ENCODE results near the gene MRPL54. TPM values are rescaled to one million over a fixed set of nuclear protein-coding genes. Genes with fewer than 3 reads are reported as not detected.

The MRPL54 gene
- total and polyA plus RNA-seq, 2 experiments from 2014 or later, result 29.7 to 89.9 TPM

DNA sequence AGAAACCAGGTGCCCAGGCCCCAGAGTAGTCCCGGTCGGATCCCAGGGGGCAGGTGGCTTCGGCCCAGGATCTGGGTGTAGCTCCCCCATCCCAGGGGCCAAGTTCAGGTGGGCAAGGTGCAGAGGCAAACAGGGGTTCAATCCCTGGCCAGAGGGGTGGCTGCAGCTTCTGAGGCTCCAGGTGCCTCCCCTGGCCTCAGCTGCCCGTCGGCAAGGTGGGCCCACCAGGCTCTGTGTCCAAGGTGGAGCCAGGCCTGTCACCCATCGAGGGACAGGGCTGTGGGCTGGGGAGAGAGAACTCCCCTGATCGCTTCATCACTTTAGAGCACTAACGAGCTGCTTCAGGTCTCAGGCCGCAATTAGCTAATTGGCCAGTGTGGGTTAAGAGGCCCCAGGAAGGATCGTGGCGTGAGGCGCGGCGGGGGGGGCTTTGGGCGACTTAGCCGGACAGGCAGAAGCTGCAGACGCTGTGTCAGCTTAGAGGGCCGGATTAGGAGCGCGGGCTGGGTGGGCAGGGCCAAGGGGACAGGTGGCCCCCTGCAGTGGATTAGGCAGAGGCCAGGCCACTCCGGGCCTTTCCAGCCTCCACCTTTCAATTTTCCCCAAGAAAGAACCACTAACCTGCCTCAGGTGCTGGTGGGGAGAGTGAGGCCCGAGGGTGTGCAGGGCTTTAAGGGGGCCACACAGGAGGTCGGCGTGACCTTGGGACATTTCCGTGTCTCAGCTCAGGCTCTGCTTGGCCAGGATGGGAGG lies 12.3 kb downstream of the MRPL54 start (continued):
- TF ChIP-seq EZH2phosphoT487 (IDR thresholded peaks at IDR 0.05; ENCODE audit: unreplicated experiment) (no peak), JUNB (IDR thresholded peaks at IDR 0.05; ENCODE audit: unreplicated experiment) (no peak), ZNF331 (CRISPR knock-in tag; IDR thresholded peaks at IDR 0.05; ENCODE audit: low read depth) (no peak), NANOG (IDR thresholded peaks at IDR 0.05; ENCODE audit: borderline replicate concordance) (no peak), CREB1 (CRISPR knock-in tag; IDR thresholded peaks at IDR 0.05; ENCODE audit: low read depth) (no peak)
- TF ChIP-seq, protein P1, sequence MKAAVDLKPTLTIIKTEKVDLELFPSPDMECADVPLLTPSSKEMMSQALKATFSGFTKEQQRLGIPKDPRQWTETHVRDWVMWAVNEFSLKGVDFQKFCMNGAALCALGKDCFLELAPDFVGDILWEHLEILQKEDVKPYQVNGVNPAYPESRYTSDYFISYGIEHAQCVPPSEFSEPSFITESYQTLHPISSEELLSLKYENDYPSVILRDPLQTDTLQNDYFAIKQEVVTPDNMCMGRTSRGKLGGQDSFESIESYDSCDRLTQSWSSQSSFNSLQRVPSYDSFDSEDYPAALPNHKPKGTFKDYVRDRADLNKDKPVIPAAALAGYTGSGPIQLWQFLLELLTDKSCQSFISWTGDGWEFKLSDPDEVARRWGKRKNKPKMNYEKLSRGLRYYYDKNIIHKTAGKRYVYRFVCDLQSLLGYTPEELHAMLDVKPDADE (IDR thresholded peaks at IDR 0.05), result no peak

DNA sequence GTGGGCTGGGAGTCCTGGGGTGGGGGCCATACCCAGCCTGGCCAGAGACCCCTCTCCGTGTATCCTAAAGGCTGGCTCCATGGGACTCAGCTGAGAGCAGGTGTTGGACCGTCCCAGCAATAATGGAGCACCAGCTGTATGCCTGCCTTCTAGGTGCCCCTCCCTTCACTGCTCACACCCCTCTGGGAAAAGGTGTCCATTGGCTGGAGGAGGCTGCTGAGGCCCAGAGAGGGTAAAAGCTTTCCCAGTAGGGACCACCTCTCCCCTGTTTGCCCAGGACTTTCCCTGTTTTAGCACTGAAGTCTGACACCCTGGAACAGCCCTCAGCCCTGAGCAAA lies 12.9 kb downstream of the MRPL54 start:
- Mint-ChIP-seq H3K4me1 (peaks cover 8% of the 10 kb centered on the region), H3K27ac (no peak overlapping the region), H3K27me3 (ENCODE audit: insufficient read depth, low read depth, poor library complexity) (peaks cover 5% of the 10 kb centered on the region), H3K9me3 (peaks cover 6% of the 10 kb centered on the region; the same call in 1 of the 3 replicates), H3K36me3 (ENCODE audit: low read depth) (no peaks in the 10 kb centered on the region), H3K4me3 (no peak overlapping the region)
- Histone ChIP-seq H3K79me2 (replicated peaks; ENCODE audit: insufficient read depth) (no peaks in the 10 kb centered on the region), H3K27ac (ENCODE audit: low read depth) (no peak overlapping the region), H3K4me3 (no peak overlapping the region), H2AFZ (no peak overlapping the region), H3K4me2 (no peak overlapping the region), H3F3A (replicated peaks; ENCODE audit: low read depth) (no peaks in the 10 kb centered on the region), H3K27me3 (ENCODE audit: insufficient read depth) (no peaks in the 10 kb centered on the region), H3K9me2 (ENCODE audit: insufficient read depth) (no peaks in the 10 kb centered on the region), H4K20me1 (replicated peaks; ENCODE audit: insufficient read depth) (no peaks in the 10 kb centered on the region), H3K4me1 (ENCODE audit: insufficient read depth) (no peaks in the 10 kb centered on the region), H3K36me3 (ENCODE audit: insufficient read depth) (no peaks in the 10 kb centered on the region)
- ATAC-seq, result no peak
- no peak for DNase-seq (ENCODE audit: low spot score)
- TF ChIP-seq, protein P2, sequence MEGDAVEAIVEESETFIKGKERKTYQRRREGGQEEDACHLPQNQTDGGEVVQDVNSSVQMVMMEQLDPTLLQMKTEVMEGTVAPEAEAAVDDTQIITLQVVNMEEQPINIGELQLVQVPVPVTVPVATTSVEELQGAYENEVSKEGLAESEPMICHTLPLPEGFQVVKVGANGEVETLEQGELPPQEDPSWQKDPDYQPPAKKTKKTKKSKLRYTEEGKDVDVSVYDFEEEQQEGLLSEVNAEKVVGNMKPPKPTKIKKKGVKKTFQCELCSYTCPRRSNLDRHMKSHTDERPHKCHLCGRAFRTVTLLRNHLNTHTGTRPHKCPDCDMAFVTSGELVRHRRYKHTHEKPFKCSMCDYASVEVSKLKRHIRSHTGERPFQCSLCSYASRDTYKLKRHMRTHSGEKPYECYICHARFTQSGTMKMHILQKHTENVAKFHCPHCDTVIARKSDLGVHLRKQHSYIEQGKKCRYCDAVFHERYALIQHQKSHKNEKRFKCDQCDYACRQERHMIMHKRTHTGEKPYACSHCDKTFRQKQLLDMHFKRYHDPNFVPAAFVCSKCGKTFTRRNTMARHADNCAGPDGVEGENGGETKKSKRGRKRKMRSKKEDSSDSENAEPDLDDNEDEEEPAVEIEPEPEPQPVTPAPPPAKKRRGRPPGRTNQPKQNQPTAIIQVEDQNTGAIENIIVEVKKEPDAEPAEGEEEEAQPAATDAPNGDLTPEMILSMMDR (conservative IDR thresholded peaks at IDR 0.05; ENCODE audit: low read depth in 2 of 2), result no peak
- TF ChIP-seq CREB1 (CRISPR knock-in tag; IDR thresholded peaks at IDR 0.05; ENCODE audit: low read depth), result no peak
- TF ChIP-seq, protein P1 (IDR thresholded peaks at IDR 0.05), result no peak
- no peak for TF ChIP-seq EZH2phosphoT487 (IDR thresholded peaks at IDR 0.05; ENCODE audit: unreplicated experiment)
- TF ChIP-seq, protein P3, sequence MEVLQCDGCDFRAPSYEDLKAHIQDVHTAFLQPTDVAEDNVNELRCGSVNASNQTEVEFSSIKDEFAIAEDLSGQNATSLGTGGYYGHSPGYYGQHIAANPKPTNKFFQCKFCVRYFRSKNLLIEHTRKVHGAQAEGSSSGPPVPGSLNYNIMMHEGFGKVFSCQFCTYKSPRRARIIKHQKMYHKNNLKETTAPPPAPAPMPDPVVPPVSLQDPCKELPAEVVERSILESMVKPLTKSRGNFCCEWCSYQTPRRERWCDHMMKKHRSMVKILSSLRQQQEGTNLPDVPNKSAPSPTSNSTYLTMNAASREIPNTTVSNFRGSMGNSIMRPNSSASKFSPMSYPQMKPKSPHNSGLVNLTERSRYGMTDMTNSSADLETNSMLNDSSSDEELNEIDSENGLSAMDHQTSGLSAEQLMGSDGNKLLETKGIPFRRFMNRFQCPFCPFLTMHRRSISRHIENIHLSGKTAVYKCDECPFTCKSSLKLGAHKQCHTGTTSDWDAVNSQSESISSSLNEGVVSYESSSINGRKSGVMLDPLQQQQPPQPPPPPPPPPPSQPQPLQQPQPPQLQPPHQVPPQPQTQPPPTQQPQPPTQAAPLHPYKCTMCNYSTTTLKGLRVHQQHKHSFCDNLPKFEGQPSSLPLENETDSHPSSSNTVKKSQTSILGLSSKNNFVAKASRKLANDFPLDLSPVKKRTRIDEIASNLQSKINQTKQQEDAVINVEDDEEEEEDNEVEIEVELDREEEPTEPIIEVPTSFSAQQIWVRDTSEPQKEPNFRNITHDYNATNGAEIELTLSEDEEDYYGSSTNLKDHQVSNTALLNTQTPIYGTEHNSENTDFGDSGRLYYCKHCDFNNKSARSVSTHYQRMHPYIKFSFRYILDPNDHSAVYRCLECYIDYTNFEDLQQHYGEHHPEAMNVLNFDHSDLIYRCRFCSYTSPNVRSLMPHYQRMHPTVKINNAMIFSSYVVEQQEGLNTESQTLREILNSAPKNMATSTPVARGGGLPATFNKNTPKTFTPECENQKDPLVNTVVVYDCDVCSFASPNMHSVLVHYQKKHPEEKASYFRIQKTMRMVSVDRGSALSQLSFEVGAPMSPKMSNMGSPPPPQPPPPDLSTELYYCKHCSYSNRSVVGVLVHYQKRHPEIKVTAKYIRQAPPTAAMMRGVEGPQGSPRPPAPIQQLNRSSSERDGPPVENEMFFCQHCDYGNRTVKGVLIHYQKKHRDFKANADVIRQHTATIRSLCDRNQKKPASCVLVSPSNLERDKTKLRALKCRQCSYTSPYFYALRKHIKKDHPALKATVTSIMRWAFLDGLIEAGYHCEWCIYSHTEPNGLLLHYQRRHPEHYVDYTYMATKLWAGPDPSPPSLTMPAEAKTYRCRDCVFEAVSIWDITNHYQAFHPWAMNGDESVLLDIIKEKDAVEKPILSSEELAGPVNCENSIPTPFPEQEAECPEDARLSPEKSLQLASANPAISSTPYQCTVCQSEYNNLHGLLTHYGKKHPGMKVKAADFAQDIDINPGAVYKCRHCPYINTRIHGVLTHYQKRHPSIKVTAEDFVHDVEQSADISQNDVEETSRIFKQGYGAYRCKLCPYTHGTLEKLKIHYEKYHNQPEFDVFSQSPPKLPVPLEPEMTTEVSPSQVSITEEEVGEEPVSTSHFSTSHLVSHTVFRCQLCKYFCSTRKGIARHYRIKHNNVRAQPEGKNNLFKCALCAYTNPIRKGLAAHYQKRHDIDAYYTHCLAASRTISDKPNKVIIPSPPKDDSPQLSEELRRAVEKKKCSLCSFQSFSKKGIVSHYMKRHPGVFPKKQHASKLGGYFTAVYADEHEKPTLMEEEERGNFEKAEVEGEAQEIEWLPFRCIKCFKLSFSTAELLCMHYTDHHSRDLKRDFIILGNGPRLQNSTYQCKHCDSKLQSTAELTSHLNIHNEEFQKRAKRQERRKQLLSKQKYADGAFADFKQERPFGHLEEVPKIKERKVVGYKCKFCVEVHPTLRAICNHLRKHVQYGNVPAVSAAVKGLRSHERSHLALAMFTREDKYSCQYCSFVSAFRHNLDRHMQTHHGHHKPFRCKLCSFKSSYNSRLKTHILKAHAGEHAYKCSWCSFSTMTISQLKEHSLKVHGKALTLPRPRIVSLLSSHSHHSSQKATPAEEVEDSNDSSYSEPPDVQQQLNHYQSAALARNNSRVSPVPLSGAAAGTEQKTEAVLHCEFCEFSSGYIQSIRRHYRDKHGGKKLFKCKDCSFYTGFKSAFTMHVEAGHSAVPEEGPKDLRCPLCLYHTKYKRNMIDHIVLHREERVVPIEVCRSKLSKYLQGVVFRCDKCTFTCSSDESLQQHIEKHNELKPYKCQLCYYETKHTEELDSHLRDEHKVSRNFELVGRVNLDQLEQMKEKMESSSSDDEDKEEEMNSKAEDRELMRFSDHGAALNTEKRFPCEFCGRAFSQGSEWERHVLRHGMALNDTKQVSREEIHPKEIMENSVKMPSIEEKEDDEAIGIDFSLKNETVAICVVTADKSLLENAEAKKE (CRISPR knock-in tag; IDR thresholded peaks at IDR 0.05), result no peak
- TF ChIP-seq STAT1 (IDR thresholded peaks at IDR 0.05; ENCODE audit: unreplicated experiment), result no peak
- no peak for TF ChIP-seq EZH2 (IDR thresholded peaks at IDR 0.05; ENCODE audit: low read depth, unreplicated experiment)
